NK-92 treated with Interleukin-12 subunit alpha and Interleukin-12 subunit beta, amount 100 ng/mL, for 24 hours (cell line): ENCODE measurements around the gene ELOVL5.
"Not testable (repeated sequence)": the region's sequence is repeated elsewhere in the genome, so short reads cannot be mapped to it uniquely, and the experiment has no call there.

Experiments
- DNase-seq: peaks from one replicate; lab custom pipeline; 2025; lab: John Stamatoyannopoulos, UW

The ELOVL5 gene

DNA sequence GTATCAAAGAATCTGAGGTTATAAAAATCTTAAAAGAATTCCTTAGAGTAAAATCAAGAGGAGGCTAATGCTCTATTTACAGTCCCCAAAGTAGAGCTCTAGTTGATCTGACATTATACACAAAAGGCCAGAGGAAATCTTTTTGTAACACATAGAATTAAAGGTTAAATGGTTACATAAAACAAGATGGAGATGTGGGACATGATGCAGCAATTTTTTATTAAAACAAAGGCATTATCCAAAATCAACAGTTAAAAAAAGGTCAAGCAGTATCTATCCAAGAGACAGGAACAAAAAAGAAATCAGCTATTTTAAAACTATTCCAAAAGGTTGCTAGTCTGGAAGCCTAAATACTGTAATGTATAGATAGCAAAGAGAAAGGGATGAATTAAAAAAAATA, 20.4 kb downstream of the ELOVL5 start:
- DNase-seq = no peak

DNA sequence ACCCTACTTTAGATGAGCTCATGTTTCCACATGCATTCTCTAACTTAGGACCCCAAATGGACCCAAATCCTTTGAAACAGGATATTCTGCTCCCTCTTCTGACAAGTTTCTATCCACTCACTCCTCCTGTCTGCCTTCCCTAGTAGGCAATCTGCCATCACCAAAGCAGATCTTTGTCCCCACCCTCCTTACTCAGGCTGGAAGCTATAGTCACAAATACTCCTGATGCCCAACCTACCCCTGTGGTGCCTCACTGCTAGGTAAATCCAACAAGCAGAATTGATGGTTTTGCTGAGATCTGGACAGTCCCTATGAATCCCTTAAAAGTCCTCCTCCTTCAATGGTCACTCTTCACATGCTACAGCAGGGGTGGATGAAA, 21.7 kb downstream of the ELOVL5 start:
- no peak for DNase-seq

DNA sequence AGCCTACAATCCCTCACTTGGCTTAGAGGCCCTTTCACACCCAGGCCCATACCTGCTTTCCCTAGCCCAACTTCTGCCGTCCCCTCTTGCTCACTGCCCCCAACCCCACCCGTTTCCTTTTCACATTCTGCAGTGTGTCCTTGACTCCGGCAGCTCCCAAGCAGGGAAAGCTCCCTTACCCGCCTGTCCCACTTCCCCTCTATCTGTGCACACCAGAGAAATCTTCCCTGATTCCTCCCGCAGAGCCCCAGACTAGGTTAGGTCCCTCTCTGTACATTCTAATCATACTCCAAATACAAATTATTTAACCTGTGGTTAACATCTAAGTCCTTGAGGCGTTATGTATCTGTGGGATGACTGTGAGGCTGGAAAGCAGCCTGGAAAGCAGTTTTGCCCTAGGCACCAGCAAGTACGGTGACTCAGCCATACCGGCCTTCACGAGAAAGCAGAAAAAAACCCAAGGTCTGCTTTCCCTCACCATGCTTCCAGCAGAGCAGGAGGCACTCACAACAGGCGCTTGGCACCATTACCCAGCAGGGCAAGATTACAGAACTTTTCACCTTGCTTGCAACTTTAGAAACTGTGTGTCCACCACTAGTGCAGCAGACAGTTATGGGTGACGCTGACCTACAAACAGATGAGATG, 22.3 kb downstream of the ELOVL5 start:
- DNase-seq = no peak

DNA sequence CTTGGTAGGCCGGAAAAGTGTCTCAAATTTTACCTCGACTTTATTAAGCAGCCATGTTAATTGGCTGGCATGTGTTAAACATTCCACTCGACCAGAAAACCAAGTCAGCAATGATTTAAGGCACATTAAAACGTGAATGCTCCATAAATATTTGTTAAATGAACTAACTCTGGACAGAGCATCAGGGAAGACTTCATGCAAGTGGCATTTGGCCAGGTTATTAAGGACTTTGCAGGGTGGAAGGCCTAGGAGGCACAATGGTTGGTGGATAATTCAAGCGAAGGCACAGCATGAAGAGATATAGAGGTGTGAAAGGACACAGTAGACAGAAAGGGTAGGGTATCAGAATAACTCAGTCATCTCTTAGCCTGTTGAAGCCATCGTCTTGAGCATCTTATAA, 23.0 kb downstream of the ELOVL5 start:
- no peak for DNase-seq

DNA sequence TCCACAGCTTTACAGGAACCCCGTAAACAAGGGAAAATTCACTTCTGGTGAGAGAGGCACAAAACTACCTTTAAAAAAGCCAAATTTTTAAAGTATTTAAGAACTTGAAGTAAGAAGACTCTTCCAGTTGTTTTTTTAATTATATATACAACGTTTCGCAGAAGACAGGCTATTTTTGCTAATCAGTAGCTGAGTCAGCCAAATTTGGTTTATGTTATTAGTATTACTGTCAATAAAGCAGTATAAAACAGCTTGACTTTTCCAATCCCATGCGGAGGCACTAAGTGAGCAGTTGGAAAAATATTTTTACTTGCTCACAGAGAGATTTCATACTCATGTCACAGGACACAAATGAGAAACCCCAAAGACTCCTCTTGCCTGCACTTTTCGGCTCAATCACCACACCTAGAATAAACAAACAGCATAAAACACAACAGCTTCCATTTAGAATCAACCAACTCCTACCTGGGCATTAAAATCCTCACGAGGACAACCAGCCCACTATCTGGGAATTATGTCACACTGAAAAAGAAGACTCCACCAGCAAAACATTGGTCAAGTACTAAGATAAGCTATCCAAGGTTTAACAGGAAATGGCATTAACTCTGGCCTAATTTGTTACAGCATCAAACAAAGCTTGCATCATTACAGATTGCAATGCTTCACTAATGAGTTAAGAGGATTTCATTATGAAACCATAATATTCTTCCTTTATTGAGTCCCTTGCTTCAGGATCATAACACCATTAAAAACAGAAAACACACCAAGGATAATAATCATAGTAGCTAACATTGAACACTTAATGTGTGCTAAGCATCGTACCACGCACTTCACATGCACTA, 26.3 kb downstream of the ELOVL5 start:
- DNase-seq = no peak

DNA sequence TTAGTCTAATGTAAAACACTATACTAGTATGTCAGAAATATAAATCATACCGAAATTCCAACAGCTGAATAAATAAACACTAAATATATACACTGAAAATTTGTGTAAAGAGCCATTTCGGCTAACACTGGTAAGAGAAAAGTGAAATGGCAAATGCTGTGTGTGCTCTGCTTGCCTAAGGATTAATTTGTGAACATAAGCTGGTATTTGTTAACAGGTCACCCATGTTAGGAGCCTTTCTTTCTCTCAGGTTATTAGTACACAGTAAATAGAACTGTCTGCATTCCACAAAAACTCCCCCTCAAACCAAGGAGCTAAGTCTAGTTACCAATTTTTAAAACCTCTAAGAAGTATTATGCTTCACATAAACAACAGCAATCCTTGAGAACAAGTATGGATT, 27.0 kb downstream of the ELOVL5 start:
- no peak for DNase-seq

DNA sequence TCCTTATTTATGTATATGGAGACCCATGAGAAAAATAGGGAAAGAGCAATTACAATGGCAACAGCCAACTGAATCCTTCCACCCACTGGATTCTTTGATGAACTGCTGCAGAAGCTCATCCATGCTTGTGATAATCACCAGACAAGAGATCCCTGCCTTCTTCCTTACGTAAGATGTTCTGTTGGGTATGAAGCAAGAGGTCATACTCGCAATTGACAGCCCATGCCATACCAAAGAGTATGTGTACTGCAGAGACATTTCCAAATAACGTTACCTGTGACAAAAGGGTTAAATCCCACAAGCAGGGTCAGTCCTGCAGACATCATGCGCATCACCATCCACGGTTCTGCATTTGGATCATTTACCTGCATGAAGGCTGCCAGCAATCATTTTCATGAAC, 27.8 kb downstream of the ELOVL5 start:
- DNase-seq = no peak

DNA sequence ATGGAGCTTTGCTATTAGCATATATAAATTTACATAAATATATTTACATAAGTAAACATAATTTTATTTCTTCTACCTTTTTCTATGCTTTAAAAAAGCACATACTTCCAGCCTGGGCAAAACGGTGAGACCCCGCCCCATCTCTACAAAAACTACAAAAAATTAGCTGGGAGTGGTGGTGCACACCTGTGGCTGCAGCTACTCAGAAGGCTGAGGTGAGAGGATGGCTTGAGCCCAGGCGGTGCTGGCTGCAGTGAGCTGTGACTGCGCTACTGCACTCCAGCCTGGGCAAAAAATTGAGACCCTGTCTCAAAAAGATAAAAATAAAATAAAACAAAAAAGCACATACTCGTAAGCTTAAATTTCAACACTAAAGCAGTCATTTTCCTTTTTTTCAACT, 30.3 kb downstream of the ELOVL5 start:
- no peak for DNase-seq

DNA sequence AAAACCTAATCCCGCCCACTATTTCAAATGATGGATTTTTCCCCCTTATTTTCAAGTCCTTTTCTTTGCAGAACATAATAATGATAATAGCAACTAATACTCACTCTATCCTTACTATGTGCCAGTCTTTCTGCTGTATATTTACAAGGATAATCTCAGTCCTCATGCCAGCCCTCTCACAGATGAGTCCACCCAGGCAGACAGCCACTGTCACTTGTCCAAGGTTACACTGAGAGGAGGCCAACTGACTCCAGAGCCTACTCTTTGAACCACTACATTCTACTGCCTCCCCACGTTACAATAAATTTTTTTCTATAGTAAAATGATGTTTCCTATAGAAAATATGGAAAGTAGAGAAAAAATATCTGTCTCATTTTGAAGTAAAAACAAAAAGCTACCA, 30.9 kb downstream of the ELOVL5 start:
- DNase-seq = no peak

DNA sequence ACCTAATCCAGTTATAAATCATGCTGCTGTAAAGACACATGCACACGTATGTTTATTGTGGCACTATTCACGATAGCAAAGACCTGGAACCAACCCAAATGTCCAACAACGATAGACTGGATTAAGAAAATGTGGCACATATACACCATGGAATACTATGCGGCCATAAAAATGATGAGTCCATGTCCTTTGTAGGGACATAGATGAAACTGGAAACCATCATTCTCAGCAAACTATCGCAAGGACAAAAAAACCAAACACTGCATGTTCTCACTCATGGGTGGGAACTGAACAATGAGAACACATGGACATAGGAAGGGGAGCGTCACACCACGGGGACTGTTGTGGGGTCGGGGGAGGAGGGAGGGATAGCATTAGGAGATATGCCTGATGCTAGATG, 31.5 kb downstream of the ELOVL5 start:
- DNase-seq = not testable (repeated sequence)

DNA sequence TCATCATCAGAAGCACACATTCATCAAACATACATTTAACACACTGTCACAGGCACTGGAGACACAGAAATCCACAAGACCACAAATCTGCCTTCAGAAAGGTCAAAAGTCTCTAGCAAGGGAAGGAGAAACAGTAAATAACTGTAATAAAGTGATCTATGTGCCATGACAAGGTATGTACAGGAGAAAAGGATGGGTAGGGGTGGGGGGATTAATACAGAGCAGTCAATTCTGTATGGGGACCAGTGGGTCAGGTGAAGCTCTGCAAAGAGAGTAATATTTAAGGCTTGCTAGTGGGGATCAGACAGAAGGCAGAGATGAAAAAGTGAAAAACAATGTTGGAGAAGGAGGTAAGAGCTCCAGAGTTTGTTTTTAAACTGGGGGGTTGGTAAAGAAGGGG, 32.6 kb downstream of the ELOVL5 start:
- no peak for DNase-seq

DNA sequence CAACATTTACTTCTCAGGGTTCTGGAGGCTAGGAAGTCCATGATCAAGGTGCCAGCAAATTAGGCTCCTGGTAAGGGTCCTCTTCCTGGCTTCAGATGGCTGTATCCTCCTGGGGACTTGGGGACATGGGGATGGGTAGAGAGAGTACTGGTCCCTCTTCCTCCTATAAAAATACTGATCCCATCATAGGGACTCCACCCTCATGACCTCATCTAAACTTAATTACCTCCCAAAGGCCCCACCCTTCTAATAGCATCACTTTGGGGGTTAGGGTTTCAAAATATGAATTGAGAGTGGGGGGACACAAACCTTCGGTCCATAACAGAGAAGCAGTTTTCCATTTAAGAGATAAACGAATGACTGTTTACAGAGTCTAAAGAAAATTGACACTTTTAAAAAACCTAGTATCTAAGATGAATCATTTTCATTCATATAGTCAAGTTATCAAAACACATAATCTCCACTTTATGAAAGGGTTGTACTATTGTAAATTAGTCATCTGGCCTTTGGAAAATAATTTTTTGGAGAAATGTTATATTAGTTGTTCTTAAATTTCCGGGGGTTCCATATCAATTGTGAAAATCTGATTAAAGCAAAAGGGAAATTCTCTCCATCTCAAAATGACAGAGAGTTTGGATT, 33.5 kb downstream of the ELOVL5 start:
- no peak for DNase-seq

DNA sequence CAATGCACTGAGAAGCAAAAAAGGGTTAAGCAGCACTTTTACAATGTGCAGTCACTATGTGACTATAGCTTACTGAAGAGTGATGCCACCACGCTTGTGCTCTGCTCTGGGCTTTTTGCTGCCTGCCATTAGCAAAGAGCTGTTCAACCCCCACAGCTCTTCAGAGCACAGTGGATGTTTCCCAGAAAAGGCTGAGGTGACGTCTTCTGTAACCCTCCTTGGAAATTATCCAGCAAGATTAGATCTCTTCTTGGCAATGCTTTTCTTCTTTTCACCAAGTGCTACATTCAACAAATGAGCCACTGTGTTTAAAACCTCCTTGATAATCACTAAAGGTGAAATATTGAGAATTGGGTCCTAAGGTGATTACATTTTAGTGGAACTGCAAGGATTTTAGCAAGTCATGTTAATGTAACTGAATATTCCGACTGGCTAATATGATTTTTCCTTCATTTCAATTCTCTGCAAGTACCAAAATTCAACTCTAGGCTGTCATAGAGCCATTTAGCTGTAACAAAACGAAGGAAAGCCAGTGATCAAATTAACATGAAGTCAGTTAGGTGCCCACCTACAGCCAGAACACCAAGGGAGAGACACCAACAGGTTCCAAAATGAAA, 34.9 kb downstream of the ELOVL5 start:
- no peak for DNase-seq

DNA sequence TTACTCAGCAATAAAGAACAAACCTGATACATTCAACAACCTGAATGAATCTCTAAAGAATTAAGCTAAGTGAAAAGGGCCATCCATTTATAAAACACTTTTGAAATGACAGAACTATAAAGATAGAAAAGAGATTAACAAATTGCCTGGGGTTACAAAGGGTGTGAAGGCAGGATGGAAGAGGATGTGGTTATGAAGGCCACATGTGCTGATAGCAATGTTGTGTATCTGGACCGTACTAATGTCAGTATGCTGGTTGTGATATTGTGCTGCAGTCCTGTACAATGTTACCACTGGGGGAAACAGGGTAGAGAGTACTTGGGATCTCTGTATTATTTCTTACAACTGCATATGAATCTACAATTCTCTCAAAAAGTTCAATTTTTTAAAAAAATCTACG, 36.4 kb downstream of the ELOVL5 start:
- DNase-seq = no peak

DNA sequence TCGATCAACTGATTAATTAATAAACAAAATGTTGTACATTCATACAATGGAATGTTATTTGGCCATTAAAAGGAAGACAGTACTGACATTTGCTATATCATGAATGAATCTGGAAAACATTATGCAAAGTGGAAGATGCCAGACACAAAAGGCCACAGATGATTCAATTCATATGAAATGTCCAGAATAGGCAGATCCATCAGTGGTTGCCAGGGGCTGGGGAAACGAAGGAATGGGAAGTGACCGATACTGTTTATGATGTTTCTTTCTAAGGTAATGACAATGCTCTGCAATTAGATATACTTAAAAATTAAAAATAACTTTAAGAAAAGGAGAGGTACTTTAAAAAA, 37.2 kb downstream of the ELOVL5 start:
- DNase-seq = no peak

DNA sequence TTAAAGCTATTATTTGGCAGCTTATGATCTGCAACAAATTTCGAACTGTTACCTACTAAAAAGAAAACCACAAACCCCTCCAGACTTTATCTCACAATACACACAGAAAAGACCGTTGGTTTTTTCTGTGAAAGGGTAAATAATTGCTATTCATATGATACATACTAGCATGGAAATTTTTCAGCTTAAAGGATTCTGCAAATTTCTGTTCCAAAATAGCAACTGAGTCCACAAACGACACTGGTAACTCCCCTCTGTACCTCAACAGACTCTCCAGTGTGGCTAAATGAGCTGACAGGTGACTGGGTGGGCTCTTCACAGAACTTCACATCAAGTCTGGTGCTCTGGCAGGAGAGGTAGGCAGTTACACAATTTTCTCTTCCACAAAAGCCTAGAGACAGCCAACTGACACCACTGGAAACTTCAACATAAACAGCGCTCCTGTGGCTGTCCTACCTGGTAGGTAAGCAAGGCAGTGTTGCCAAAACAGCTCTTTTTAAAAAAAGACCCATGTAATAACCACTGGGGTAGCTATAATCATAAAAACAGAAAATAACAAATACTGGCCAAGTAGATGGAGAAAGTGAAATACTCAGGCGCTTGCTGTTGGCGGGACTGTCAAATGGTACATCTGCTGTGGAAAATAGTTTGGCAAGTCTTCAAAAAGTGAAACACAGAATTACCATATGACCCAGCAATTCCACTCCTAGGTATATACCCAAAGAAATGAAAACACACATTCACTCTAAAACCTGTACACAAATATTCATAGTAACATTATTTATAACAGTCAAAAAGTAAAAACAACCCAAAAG, 37.8 kb downstream of the ELOVL5 start:
- DNase-seq = no peak

DNA sequence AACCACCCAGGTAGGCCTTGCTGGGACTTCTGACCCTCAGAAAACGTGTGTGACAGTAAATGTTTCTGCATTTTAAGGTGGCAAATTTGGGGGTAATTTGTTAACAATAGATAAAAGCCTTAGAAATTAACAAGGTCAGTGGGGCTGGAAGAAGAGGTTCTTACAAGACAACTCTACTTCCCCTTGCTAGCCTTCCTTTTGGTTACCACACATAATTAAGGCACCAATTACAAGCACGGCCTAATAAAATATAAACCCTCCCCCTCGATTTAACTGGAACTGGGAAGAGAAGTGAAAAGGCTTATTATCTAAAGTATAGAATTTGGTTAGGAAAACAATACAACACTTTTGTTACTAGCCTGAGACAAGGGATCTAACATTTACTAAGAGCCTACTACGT, 38.8 kb downstream of the ELOVL5 start:
- no peak for DNase-seq

DNA sequence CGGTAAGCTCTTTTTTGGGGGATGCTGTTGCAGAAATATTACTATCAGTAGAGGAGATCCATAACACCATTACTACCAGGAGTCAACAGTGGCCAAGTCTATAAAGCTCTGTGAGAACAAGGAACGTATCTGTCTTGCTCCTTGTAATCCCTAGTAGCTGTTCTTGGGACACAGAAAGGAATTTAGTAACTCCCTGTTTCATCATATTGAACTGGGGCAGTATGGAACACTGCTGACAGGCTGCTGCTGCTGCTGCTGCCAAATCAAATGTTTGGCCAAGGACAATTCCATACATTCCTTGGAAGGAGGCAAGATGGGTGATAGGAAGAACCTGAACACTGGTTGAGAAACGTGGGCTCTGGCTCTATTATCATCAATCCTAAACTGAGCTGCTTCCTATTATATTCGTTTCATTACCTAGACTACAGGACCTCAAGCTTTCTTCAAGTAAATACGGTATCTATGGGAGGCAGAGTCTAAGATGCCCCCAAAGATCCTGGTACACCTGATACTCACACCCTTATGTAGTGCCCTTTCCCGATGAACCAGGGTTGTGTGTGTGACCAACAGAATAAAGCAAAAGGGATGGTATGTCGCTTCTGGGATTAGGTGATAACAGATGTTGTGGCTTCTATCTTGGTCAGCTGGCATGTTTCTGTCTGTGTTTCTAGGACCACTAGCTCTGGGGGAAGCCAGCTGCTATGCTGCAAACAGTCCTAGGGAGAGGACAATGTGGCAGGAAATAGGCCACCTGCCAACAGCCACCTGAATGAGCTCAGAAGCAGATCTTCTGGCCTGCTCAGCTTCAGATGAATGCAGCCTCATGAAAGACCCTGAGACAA, 39.5 kb downstream of the ELOVL5 start:
- no peak for DNase-seq

DNA sequence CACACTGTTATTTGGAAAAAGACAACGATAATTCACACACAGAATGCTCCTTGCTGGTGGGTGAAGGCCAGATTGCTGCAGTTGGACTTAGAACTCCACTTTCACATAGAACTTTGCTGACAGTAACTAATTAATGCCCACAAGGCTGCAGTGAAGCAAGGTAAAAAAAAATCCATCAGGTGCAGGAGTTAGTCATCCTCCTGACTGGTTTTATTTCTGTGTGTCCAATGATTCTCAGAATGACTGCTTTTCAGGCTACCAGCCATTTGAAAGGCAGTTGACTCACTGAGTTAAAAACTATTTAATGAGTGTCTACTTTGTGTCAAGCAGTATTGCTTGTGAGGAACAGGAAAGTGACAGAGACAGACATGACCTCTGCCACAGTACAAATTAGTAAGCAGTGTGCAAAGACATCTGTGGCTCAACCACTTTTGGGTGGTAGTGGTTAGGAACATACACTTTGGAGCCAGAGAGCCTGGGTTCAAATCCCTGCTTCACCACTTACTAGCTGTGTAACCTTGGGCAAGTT, 41.9 kb downstream of the ELOVL5 start:
- DNase-seq = no peak

DNA sequence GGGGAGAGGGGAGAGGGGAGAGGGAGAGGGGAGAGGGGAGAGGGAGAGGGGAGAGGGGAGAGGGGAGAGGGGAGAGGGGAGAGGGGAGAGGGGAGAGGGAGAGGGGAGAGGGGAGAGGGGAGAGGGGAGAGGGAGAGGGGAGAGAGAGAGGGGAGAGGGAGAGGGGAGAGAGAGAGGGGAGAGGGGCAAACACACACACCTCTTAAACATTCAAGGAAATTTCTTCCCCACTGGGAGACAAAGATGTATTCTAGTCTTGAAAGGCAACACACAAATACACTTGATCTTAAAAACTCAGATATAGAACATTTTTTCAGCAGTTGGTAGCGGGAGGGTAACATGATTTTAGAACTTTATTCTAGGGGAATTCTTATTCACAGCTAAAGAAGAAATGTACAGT, 42.5 kb downstream of the ELOVL5 start:
- not testable (repeated sequence) for DNase-seq

DNA sequence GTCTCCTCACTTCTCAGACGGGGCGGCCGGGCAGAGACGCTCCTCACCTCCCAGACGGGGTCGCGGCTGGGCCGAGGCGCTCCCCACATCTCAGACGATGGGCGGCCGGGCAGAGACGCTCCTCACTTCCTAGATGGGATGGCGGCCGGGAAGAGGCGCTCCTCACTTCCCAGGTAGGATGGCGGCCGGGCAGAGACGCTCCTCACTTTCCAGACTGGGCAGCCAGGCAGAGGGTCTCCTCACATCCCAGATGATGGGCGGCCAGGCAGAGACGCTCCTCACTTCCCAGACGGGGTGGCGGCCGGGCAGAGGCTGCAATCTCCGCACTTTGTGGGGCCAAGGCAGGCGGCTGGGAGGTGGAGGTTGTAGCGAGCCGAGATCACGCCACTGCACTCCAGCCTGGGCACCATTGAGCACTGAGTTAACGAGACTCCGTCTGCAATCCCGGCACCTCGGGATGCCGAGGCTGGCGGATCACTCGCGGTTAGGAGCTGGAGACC, 43.2 kb downstream of the ELOVL5 start:
- DNase-seq = not testable (repeated sequence)
